Activated naive CD8-positive, alpha-beta T cell treated with anti-CD3 and anti-CD28 coated beads for 36 hours (primary cell): ENCODE results near the gene ACE. TPM values are rescaled to one million over a fixed set of nuclear protein-coding genes. Genes with fewer than 3 reads are reported as not detected.

Experiments
- DNase-seq: peaks from one replicate; pipeline ENCODE4 v3.0.0; 2021
- H3K27ac Mint-ChIP-seq: one replicate; pipeline ENCODE4 v1.8.0; 2022; ENCODE audit warnings: mild to moderate bottlenecking, moderate library complexity, mixed read lengths
- H3K27me3 Mint-ChIP-seq: one replicate; pipeline ENCODE4 v1.8.0; 2022; ENCODE audit warnings: mild to moderate bottlenecking, mixed read lengths
- H3K36me3 Mint-ChIP-seq: one replicate; pipeline ENCODE4 v1.8.0; 2021; ENCODE audit warnings: mild to moderate bottlenecking, mixed read lengths
- H3K4me1 Mint-ChIP-seq: one replicate; pipeline ENCODE4 v1.8.0; 2021; ENCODE audit warnings: mixed read lengths
- H3K4me3 Mint-ChIP-seq: one replicate; pipeline ENCODE4 v1.8.0; 2022; ENCODE audit warnings: mild to moderate bottlenecking, moderate library complexity, mixed read lengths
- H3K9me3 Mint-ChIP-seq: one replicate; pipeline ENCODE4 v1.8.0; 2022; ENCODE audit warnings: mixed read lengths
- total RNA-seq, 2 experiments: library from RNA; stranded (reverse); gene quantifications; one replicate each; pipeline ENCODE4 v1.2.3, GENCODE V29; 2021

The ACE gene
- total RNA-seq, result not detected

DNA sequence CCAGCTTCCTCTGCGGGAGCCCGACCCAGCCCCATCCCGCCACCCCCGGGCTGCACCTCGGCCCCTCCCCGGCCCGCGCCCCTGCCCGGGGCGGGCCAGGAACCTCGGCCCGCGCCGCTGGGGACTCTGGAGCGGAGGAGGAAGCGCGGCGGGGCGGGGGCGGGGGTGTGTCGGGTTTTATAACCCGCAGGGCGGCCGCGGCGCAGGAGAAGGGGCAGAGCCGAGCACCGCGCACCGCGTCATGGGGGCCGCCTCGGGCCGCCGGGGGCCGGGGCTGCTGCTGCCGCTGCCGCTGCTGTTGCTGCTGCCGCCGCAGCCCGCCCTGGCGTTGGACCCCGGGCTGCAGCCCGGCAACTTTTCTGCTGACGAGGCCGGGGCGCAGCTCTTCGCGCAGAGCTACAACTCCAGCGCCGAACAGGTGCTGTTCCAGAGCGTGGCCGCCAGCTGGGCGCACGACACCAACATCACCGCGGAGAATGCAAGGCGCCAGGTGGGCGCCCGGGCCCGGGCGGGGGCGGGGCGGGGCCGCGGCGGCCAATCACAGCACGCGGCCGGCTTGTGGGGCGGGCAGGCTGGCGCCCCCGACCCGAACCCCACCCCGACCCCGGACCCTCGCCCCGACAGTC lies at the start of gene ACE:
TSS of gene ACE (plus strand) at position 208 of the 626 bp plus-strand sequence. CDS start at position 242, 34 bp downstream.
- H3K27me3 Mint-ChIP-seq, result peaks cover 42% of the 10 kb centered on the region
- peak within 1 kb of the TSS; percentile 73 for H3K4me3 Mint-ChIP-seq
- H3K27ac Mint-ChIP-seq, result no peak within 1 kb of the TSS
- peaks cover 7% of the 10 kb centered on the region for H3K4me1 Mint-ChIP-seq
- H3K9me3 Mint-ChIP-seq, result no peaks in the 10 kb centered on the region
- no peaks in the 10 kb centered on the region for H3K36me3 Mint-ChIP-seq
- DNase-seq, result peak; percentile 55

GRCh38 chr17:63429766-63430165 lies 47.1 kb upstream of the ACE start:
- peaks cover 23% of the 10 kb centered on the region for H3K4me1 Mint-ChIP-seq
- no peak overlapping the region for H3K27ac Mint-ChIP-seq

GRCh38 chr17:63430223-63430622 lies 46.6 kb upstream of the ACE start:
- peaks cover 27% of the 10 kb centered on the region for H3K4me1 Mint-ChIP-seq
- no peak for DNase-seq
- no peak overlapping the region for H3K4me3 Mint-ChIP-seq
- no peak overlapping the region for H3K27ac Mint-ChIP-seq
- H3K36me3 Mint-ChIP-seq, result no peaks in the 10 kb centered on the region
- H3K9me3 Mint-ChIP-seq, result no peaks in the 10 kb centered on the region
- H3K27me3 Mint-ChIP-seq, result peaks cover 15% of the 10 kb centered on the region

More at GRCh38 chr17:63429766-63430165, 47.1 kb upstream of the ACE start:
- peaks cover 12% of the 10 kb centered on the region for H3K27me3 Mint-ChIP-seq
- H3K9me3 Mint-ChIP-seq, result no peaks in the 10 kb centered on the region
- no peak for DNase-seq
- no peak overlapping the region for H3K4me3 Mint-ChIP-seq
- H3K36me3 Mint-ChIP-seq, result no peaks in the 10 kb centered on the region

- H3K36me3 Mint-ChIP-seq, result no peaks in the 10 kb centered on the region
- DNase-seq, result no peak
- H3K27me3 Mint-ChIP-seq, result peaks cover 15% of the 10 kb centered on the region
- H3K4me1 Mint-ChIP-seq, result peaks cover 27% of the 10 kb centered on the region
- no peaks in the 10 kb centered on the region for H3K9me3 Mint-ChIP-seq
- H3K27ac Mint-ChIP-seq, result no peak overlapping the region
- H3K4me3 Mint-ChIP-seq, result no peak overlapping the region
Observed at GRCh38 chr17:63431618-63431938, 45.3 kb upstream of the ACE start.

DNA sequence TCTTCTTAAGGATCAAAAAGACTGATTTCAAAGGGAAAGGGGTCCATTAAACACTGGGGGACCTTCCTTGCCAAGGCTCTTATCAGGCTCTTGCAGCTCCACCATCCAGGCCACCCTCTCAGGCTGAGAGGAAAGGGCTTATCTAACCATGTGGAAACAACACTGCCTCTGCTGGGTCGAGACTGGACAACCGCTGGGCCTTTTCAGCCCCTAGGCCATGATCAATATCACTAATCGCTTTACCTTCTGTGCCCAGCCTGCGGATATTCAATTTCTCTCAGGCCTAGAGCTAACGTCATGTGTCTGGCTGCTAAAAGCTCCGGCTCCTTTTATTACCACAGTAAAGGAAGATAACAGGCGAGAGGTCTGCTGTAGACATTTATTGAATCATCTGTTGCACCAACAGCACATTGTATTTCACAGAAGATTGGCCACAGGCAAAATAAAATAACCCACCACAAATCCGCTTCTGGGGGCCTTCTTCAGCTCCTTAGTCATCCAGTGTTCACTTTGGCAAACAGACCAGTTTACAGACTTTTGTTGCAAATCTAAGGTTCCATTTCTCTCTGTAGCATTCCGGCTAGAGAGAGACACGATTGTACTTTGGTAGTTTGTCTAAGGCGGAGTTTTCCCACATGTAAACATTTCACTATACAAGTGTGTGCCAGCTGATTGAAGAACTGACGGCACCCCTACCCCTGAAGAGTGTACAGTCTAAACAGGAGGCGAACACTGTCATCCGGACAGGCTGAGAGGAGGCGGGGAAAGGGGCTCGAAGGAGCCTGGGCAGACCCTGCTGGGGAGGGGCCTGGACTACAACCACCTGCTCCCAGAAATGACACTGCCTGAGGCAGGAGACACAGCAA lies 44.7 kb upstream of the ACE start:
- H3K27me3 Mint-ChIP-seq, result peaks cover 15% of the 10 kb centered on the region
- no peak overlapping the region for H3K27ac Mint-ChIP-seq
- H3K36me3 Mint-ChIP-seq, result no peaks in the 10 kb centered on the region

DNA sequence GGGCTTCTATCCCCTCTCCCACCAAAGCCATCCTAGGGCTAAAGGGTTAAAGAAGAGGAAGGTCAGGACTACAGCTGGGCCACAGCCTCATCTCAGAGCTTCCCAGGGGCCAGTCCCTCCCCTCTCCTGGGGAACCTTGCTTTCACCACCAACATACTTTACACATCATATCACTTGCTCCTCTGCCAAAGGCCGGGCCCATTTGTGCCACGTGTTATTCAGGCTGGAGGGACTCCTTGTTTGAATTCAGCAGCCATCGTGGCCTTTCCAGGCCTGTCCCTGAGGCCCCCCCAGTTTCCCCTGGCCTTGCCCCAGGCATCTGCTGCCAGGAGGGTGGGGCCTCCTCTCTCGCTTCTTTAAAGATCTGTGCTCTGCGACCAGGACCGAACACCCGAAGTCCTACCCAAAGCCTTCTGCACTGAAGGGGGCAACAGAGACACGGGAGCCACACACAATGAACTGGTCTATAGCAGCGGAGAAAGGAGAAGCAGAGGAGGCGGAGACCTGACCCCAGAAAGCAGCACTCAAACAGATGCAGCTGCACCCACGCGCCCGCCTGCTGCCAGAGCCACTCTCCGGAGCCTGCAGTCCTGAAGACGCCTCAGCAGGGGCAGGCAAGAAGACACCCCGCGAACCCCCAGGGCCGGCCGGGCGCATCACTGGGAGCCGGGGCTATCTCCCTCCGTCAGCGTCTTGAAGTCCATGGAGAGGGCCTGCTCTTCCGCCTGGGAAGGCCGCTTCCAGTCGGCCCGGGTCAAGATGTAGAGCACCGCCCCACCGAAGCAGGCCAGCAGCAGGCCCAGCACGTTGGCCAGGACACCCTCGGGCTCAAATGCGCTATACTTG lies 42.9 kb upstream of the ACE start:
- no peak overlapping the region for H3K4me3 Mint-ChIP-seq
- peaks cover 9% of the 10 kb centered on the region for H3K4me1 Mint-ChIP-seq
- DNase-seq, result no peak
- H3K36me3 Mint-ChIP-seq, result no peaks in the 10 kb centered on the region
- peaks cover 15% of the 10 kb centered on the region for H3K27me3 Mint-ChIP-seq
- no peaks in the 10 kb centered on the region for H3K9me3 Mint-ChIP-seq
- H3K27ac Mint-ChIP-seq, result no peak overlapping the region

More for the DNA sequence above, 44.7 kb upstream of the ACE start:
- H3K9me3 Mint-ChIP-seq, result no peaks in the 10 kb centered on the region
- H3K4me3 Mint-ChIP-seq, result no peak overlapping the region
- no peak for DNase-seq
- peaks cover 22% of the 10 kb centered on the region for H3K4me1 Mint-ChIP-seq

DNA sequence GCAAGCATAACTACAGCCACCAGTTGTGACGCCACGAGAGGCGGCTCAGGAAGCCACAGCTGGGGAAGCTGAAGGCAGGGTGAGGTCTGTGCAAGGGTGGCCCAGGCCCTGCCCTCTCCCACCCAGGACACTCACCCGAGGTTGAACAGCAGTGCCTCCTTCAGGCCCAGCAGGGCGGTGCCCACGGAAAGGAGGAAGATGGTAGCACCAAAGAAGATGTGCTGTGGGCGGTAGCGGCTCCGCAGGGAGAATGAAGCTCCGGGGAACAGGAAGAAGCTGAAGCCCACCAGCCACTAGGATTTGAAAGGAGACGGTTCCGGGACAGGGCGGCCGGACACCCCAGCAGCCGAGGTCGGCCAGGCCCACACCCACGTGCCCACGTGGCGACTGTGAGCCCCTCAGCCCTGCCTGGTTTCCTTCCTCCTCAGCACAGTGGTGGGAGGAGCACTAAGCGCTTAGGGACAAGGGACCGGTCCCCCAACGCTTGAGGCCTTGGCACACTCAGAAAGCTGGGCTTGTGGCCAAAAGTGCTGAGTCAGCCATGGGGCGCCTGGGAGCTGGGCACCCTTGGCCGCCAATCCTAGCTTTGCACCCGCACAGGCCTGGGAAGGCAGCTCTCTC lies 41.8 kb upstream of the ACE start:
- peaks cover 15% of the 10 kb centered on the region for H3K4me1 Mint-ChIP-seq
- no peaks in the 10 kb centered on the region for H3K9me3 Mint-ChIP-seq
- no peak for DNase-seq
- peaks cover 15% of the 10 kb centered on the region for H3K27me3 Mint-ChIP-seq
- H3K27ac Mint-ChIP-seq, result no peak overlapping the region
- no peaks in the 10 kb centered on the region for H3K36me3 Mint-ChIP-seq
- no peak overlapping the region for H3K4me3 Mint-ChIP-seq

GRCh38 chr17:63435681-63436522 lies 41.0 kb upstream of the ACE start:
- Mint-ChIP-seq H3K27me3 (peaks cover 15% of the 10 kb centered on the region), H3K9me3 (no peaks in the 10 kb centered on the region), H3K27ac (no peak overlapping the region), H3K4me3 (no peak overlapping the region), H3K4me1 (peaks cover 18% of the 10 kb centered on the region), H3K36me3 (no peaks in the 10 kb centered on the region)
- no peak for DNase-seq

GRCh38 chr17:63436523-63437110 lies 40.2 kb upstream of the ACE start:
- H3K4me3 Mint-ChIP-seq, result no peak overlapping the region
- H3K9me3 Mint-ChIP-seq, result no peaks in the 10 kb centered on the region
- H3K27ac Mint-ChIP-seq, result no peak overlapping the region
- no peaks in the 10 kb centered on the region for H3K36me3 Mint-ChIP-seq
- peaks cover 15% of the 10 kb centered on the region for H3K27me3 Mint-ChIP-seq
- H3K4me1 Mint-ChIP-seq, result peaks cover 18% of the 10 kb centered on the region
- DNase-seq, result no peak

DNA sequence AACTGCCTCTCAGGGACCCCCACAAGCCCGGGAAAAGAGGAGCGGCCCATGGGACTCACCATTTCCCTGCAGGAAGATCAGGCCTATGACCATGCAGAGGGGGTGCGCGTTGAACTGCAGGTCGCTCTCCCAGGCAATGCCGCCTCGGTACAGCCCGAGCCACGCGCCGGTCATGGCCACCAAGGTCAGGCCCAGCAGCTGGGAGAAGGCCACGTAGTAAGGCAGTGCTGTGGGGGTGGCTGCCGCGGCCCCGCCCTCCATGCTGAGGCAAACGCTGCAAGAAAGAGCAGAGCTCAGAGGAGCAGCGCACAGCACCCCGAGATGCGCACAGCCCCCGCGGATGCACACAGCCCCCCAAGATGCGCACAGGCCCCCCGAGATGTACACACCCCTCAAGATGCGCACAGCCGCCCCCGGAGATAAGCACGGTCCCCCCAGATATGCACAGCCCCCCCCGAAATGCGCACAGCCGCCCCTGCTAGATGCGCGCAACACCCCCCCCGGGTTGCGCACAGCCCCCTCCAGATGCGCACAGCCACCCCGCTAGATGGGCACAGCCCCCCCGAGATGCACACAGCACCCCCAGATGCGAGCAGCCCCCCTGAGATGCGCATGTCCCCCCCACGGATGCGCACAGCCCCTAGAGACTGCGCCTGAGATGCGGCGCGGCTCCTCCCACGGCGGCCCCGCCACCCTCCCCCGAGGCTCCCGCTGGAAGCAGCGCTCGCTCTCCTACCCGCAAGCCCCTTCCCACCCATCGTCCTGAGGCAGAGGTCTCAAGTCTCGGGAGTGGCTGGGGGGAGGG lies 39.4 kb upstream of the ACE start:
- Mint-ChIP-seq H3K36me3 (no peaks in the 10 kb centered on the region), H3K4me1 (peaks cover 20% of the 10 kb centered on the region), H3K9me3 (no peaks in the 10 kb centered on the region), H3K4me3 (no peak overlapping the region), H3K27me3 (peaks cover 14% of the 10 kb centered on the region), H3K27ac (no peak overlapping the region)
- no peak for DNase-seq

DNA sequence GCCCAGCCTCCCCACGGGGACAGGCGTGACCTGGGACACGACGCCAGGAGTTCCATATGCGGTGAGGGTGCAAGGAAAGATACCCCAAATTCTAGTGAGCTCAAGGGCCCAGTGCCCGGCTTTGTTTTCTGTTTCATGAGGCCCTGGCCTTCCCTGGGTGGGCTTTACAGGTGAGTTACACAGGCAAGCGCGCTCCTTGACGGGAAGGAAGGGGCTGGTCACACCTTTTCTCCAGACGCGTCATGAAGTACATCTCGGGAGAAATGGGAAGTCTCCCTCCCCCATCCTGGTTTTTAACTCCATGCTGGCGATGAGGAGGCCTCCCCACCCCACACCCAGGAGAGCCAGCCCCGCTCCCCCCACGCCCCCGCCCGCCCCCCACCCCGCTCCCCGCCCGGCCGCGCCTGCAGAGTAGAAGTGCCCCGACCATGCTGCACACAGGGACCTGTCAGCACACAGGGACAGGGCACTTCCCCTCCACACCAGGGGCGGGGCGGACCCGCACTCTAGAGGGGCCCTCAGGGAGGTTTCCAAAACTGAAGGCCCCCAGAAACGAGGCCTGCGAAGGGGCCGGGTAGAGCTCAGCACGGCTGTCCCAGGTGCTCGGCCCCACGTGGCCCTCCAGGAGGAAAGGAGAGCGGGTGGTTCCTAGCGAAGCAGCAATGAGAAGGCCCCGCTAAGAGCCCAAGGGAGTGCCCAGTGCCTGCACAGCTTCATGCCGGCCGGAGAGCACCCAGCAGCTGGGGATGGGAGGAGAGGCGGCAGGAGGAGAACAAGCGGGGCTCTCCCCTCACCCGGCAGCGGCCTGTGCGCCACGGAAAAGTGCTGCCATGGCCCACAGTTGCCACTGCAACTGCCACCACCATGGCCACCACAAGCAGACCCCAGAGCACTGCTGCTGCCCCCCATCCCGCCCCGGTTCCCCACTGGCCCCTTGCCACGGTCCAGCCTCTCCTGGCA lies 38.5 kb upstream of the ACE start:
- no peaks in the 10 kb centered on the region for H3K36me3 Mint-ChIP-seq
- H3K4me3 Mint-ChIP-seq, result no peak overlapping the region
- peaks cover 20% of the 10 kb centered on the region for H3K4me1 Mint-ChIP-seq
- H3K9me3 Mint-ChIP-seq, result no peaks in the 10 kb centered on the region
- DNase-seq, result no peak
- H3K27me3 Mint-ChIP-seq, result peaks cover 5% of the 10 kb centered on the region
- no peak overlapping the region for H3K27ac Mint-ChIP-seq

- DNase-seq, result no peak
- Mint-ChIP-seq H3K4me3 (peak overlapping the region; percentile 6), H3K9me3 (no peaks in the 10 kb centered on the region), H3K36me3 (no peaks in the 10 kb centered on the region), H3K4me1 (peaks cover 17% of the 10 kb centered on the region), H3K27ac (peak overlapping the region; percentile 57), H3K27me3 (peaks cover 4% of the 10 kb centered on the region)
Observed at GRCh38 chr17:63439687-63440086, 37.2 kb upstream of the ACE start.
